ENCODE measurements around the gene CAPZB. TPM values are rescaled to one million over a fixed set of nuclear protein-coding genes. Genes with fewer than 3 reads are reported as not detected.

The CAPZB gene
- total RNA-seq, 1 experiment from 2014 or later, result 348 TPM

DNA sequence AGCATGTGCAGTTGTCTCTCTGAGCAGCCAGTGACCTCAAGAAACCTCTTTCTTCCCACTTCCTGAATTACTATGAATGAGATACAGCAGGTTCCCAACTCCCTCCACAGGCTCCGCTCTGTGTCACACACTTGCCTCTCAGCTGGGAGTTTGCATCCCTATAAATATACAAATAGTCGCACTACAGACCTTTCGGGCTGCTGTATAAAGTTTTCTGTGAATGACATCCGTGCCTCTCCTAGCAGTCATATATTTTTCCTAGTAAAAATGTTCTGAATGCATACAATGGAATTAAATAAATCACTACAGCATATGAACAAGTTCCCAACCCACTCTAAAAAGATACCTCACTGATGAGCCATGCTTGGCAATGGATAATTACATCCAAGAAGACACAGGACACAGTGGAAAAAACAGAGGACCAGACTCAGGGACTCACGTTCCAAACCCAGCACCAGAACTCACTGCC, 66.8 kb downstream of the CAPZB start:
- Histone ChIP-seq H3K4ac (ENCODE audit: low read depth, low read length) (no peak overlapping the region), H3K23ac (ENCODE audit: insufficient read length, low read depth, low read length) (no peak overlapping the region), H4K91ac (ENCODE audit: insufficient read length, low read depth, low read length) (no peak overlapping the region), H3K79me1 (ENCODE audit: insufficient read depth, low read depth, low read length, poor library complexity, severe bottlenecking) (peaks cover 8% of the 10 kb centered on the region), H3K56ac (ENCODE audit: insufficient read length, low read depth, low read length) (no peak overlapping the region), H3K79me2 (ENCODE audit: insufficient read depth, low read length) (peaks cover 18% of the 10 kb centered on the region), H2BK12ac (ENCODE audit: insufficient read length, low read depth, low read length) (no peak overlapping the region), H2BK120ac (ENCODE audit: low read depth, low read length, poor library complexity, severe bottlenecking) (no peak overlapping the region), H3K27me3 (ENCODE audit: insufficient read depth, low read length) (no peaks in the 10 kb centered on the region), H4K8ac (replicated peaks; ENCODE audit: insufficient read length, low read depth, low read length) (no peak overlapping the region), H3K23me2 (ENCODE audit: insufficient read length, low read depth, low read length, poor library complexity, severe bottlenecking) (no peaks in the 10 kb centered on the region), H4K20me1 (ENCODE audit: control insufficient read depth, insufficient read depth, insufficient read length) (no peaks in the 10 kb centered on the region), H2BK20ac (ENCODE audit: low read depth, low read length, poor library complexity, severe bottlenecking) (no peak overlapping the region), H4K5ac (ENCODE audit: insufficient read length, low read depth, low read length) (no peak overlapping the region), H3K14ac (ENCODE audit: insufficient read depth, low read length) (no peak overlapping the region), H3K27ac (ENCODE audit: insufficient read length, low read depth, low read length) (no peak overlapping the region), H2AK5ac (ENCODE audit: insufficient read length, low read length) (no peak overlapping the region), H3K9ac (ENCODE audit: extremely low read depth, insufficient read length, low read length) (no peak overlapping the region), H3K18ac (ENCODE audit: insufficient read length, low read depth, low read length) (no peak overlapping the region), H3K9me3 (ENCODE audit: control insufficient read depth, low read depth, low read length) (no peaks in the 10 kb centered on the region), H2AFZ (ENCODE audit: low read length) (no peak overlapping the region), H3K4me1 (ENCODE audit: insufficient read depth, low read length) (no peaks in the 10 kb centered on the region; the same call in 1 of the 2 replicates), H3K4me2 (ENCODE audit: insufficient read depth, insufficient read length, low read length) (no peak overlapping the region), H2BK15ac (ENCODE audit: low read depth, low read length) (no peak overlapping the region), H3T11ph (ENCODE audit: low read length) (no peak overlapping the region), H2BK5ac (ENCODE audit: insufficient read length, low read length) (no peak overlapping the region)
- no CpG with 5 or more reads among the region's 5 CpGs for WGBS (ENCODE audit: extremely low coverage, insufficient read length, low lambda C conversion rate)
- Mint-ChIP-seq H3K27me3 (ENCODE audit: low read depth) (no peaks in the 10 kb centered on the region), H3K4me3 (no peak overlapping the region), H3K36me3 (ENCODE audit: insufficient read depth in 1 of 3, low read depth in 3 of 3) (peaks cover 18 to 41% (median 22%) of the 10 kb centered on the region in 3 experiments; a peak in 6 of 7 replicates), H3K9me3 (no peaks in the 10 kb centered on the region), H3K4me1 (peaks cover 19 to 31% of the 10 kb centered on the region in 2 experiments), H3K27ac (peak overlapping the region; percentile 21 to 89 (median 40); a peak in 4 of 7 replicates)
- TF ChIP-seq CTCF (conservative IDR thresholded peaks at IDR 0.05), result no peak
- no peak for DNase-seq

Data from H9 (cell line).